Measurements from ENCODE around the gene PSAT1. TPM values are rescaled to one million over a fixed set of nuclear protein-coding genes. Genes with fewer than 3 reads are reported as not detected.

The PSAT1 gene
- total and polyA plus RNA-seq, 2 of the 13 experiments (the other 11 are each of a cell fraction or from before 2014, with no cell fraction given): 135 to 229 TPM

DNA sequence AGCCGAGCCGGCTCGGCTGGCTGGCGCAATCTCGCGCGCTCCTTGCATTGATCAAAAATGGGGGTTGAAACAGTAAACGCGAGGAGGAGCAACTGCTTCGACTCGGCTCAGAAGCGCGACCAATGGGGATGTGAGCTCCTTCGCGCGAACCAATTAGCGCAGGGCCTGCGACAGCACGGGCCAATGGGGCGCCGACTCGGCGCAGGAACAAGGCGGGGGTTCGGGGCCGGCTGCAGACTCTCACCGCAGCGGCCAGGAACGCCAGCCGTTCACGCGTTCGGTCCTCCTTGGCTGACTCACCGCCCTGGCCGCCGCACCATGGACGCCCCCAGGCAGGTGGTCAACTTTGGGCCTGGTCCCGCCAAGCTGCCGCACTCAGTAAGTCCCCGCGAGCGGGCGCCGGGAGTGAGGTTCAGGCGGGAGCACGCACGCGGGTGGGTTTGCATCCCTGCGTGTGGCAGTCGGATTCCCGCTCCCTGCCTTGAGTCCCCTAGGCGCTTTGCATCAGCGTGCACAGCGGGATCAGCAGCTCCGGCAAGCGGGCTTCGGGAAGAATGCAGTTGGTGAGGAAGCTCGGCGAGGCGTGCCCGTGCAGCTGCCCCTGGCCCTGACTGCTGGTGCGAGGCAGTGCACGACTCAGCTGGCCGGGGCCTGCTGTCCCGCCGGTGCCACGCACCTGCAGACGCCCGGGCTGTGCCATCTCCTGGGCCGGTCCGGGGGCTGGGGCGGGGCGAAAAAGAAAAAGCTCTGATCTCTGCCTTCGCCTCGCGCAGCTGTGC lies at the start of gene PSAT1 (continued):
- no peak for TF ChIP-seq HNRNPUL1 (IDR thresholded peaks at IDR 0.05; ENCODE audit: low read depth, low read length)
- TF ChIP-seq ZNF317 (CRISPR knock-in tag; IDR thresholded peaks at IDR 0.05): no peak
- no peak for TF ChIP-seq FOXK1 (CRISPR knock-in tag; IDR thresholded peaks at IDR 0.05; ENCODE audit: borderline replicate concordance, low read depth)
- TF ChIP-seq PLRG1 (conservative IDR thresholded peaks at IDR 0.05): no peak
- TF ChIP-seq ZNF296 (CRISPR knock-in tag; conservative IDR thresholded peaks at IDR 0.05): 0 out of 2 replicates have a peak, but pooled peaks have one; percentile 42
- peak; percentile 70; the same call in 1 of the 2 replicates for TF ChIP-seq ZNF580 (CRISPR knock-in tag; IDR thresholded peaks at IDR 0.05; ENCODE audit: borderline replicate concordance, low read depth)
- TF ChIP-seq, protein P1, sequence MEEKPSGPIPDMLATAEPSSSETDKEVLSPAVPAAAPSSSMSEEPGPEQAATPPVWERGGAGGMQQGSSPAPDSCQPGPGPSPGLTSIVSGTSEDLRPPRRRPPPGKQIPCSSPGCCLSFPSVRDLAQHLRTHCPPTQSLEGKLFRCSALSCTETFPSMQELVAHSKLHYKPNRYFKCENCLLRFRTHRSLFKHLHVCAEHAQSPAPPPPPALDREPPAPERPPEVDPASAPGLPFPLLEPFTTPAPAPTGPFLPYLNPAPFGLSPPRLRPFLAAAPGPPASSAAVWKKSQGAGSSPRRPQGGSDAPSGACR (CRISPR knock-in tag; IDR thresholded peaks at IDR 0.05): peak; percentile 59; the same call in 1 of the 2 replicates
- TF ChIP-seq FOXM1 (CRISPR knock-in tag; IDR thresholded peaks at IDR 0.05): no peak
- TF ChIP-seq DPF2 (CRISPR knock-in tag; IDR thresholded peaks at IDR 0.05; ENCODE audit: borderline replicate concordance, low read depth): no peak
- no peak for TF ChIP-seq ZKSCAN1 (IDR thresholded peaks at IDR 0.05; ENCODE audit: low read length)
- TF ChIP-seq NFKBIZ (CRISPR knock-in tag; IDR thresholded peaks at IDR 0.05): peak; percentile 73; the same call in 1 of the 2 replicates
- TF ChIP-seq GPN1 (CRISPR knock-in tag; IDR thresholded peaks at IDR 0.05; ENCODE audit: borderline replicate concordance): peak; percentile 84
- TF ChIP-seq, protein P2, sequence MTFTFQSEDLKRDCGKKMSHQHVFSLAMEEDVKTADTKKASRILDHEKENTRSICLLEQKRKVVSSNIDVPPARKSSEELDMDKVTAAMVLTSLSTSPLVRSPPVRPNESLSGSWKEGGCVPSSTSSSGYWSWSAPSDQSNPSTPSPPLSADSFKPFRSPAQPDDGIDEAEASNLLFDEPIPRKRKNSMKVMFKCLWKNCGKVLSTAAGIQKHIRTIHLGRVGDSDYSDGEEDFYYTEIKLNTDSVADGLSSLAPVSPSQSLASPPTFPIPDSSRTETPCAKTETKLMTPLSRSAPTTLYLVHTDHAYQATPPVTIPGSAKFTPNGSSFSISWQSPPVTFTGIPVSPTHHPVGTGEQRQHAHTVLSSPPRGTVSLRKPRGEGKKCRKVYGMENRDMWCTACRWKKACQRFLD (CRISPR knock-in tag; IDR thresholded peaks at IDR 0.05; ENCODE audit: borderline replicate concordance): no peak; the same call in 1 of the 2 replicates
- TF ChIP-seq DZIP1 (CRISPR knock-in tag; IDR thresholded peaks at IDR 0.05): peak; percentile 96
- TF ChIP-seq, protein P3, sequence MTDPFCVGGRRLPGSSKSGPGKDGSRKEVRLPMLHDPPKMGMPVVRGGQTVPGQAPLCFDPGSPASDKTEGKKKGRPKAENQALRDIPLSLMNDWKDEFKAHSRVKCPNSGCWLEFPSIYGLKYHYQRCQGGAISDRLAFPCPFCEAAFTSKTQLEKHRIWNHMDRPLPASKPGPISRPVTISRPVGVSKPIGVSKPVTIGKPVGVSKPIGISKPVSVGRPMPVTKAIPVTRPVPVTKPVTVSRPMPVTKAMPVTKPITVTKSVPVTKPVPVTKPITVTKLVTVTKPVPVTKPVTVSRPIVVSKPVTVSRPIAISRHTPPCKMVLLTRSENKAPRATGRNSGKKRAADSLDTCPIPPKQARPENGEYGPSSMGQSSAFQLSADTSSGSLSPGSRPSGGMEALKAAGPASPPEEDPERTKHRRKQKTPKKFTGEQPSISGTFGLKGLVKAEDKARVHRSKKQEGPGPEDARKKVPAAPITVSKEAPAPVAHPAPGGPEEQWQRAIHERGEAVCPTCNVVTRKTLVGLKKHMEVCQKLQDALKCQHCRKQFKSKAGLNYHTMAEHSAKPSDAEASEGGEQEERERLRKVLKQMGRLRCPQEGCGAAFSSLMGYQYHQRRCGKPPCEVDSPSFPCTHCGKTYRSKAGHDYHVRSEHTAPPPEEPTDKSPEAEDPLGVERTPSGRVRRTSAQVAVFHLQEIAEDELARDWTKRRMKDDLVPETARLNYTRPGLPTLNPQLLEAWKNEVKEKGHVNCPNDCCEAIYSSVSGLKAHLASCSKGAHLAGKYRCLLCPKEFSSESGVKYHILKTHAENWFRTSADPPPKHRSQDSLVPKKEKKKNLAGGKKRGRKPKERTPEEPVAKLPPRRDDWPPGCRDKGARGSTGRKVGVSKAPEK (CRISPR knock-in tag; IDR thresholded peaks at IDR 0.05; ENCODE audit: borderline replicate concordance): no peak
- TF ChIP-seq ATF4 (CRISPR knock-in tag; IDR thresholded peaks at IDR 0.05): peak in 1 of 2 experiments; percentile 100; a peak in 2 of 4 replicates
- peak; percentile 88 for TF ChIP-seq PHF8 (CRISPR knock-in tag; IDR thresholded peaks at IDR 0.05)
- TF ChIP-seq ZNF7 (CRISPR knock-in tag; IDR thresholded peaks at IDR 0.05): no peak
- TF ChIP-seq, protein P4, sequence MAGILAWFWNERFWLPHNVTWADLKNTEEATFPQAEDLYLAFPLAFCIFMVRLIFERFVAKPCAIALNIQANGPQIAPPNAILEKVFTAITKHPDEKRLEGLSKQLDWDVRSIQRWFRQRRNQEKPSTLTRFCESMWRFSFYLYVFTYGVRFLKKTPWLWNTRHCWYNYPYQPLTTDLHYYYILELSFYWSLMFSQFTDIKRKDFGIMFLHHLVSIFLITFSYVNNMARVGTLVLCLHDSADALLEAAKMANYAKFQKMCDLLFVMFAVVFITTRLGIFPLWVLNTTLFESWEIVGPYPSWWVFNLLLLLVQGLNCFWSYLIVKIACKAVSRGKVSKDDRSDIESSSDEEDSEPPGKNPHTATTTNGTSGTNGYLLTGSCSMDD (CRISPR knock-in tag; IDR thresholded peaks at IDR 0.05): no peak

All from HepG2 (cell line).